Neutrophil (primary cell): Measurements from ENCODE around the gene SNAPC4.

Experiments
- H3K27ac ChIP-seq: fragments of 200-600 bp; sonication (generic); 2 replicates; pipeline ENCODE4 v1.5.1; 2016; ENCODE audit warnings: mild to moderate bottlenecking, moderate library complexity
- H3K27me3 ChIP-seq: fragments of 200-600 bp; sonication (generic); 2 replicates; pipeline ENCODE4 v1.6.0; 2016; ENCODE audit warnings: mild to moderate bottlenecking
- H3K36me3 ChIP-seq: fragments of 200-600 bp; sonication (generic); 2 replicates; pipeline ENCODE4 v1.5.1; 2017
- H3K4me1 ChIP-seq, 2 experiments: fragments of 200-600 bp in 1 of 2; sonication (generic) in 1 of 2; 1 replicate in 1 of 2; 2 replicates in 1 of 2; pipeline versions ENCODE4 v1.5.1 to v1.6.1; 2013 to 2016; ENCODE audit warnings: low read depth in 1 of 2, low read length in 1 of 2, mild to moderate bottlenecking in 1 of 2, moderate library complexity in 1 of 2; ENCODE audit not compliant: control insufficient read depth in 1 of 2, insufficient read depth in 1 of 2
- H3K4me3 ChIP-seq, 2 experiments: fragments of 200-600 bp in 1 of 2; sonication (generic) in 1 of 2; 1 replicate in 1 of 2; 2 replicates in 1 of 2; pipeline ENCODE4 v1.5.1; 2013 to 2016; ENCODE audit warnings: low read depth in 1 of 2, low read length in 1 of 2, mild to moderate bottlenecking in 1 of 2, moderate library complexity in 1 of 2
- H3K9me3 ChIP-seq: fragments of 200-600 bp; sonication (generic); 2 replicates; pipeline ENCODE4 v1.5.1; 2016
- TF ChIP-seq, protein P1 (sequence below): fragments of 200-600 bp; sonication (generic); IDR thresholded peaks from 2 replicates; pipeline ENCODE4 v1.5.1; 2016; ENCODE audit warnings: antibody characterized with exemption

The SNAPC4 gene

DNA sequence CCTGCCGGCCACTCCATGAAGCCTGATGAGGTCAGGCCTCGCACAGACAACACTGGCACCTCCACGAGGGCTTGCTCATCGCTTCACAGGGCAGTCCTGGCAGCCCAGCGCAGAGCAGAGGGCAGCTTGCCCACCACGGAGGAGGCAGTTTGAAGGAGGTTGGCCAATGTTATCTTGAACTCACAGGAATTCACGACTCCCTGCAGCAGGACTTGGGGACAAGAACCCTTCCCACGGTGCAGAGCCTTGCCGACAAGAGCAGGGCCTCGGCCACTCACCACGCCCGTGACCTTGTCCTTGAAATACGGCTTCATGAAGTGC lies 5.0 kb downstream of the SNAPC4 start:
- TF ChIP-seq, protein P1, sequence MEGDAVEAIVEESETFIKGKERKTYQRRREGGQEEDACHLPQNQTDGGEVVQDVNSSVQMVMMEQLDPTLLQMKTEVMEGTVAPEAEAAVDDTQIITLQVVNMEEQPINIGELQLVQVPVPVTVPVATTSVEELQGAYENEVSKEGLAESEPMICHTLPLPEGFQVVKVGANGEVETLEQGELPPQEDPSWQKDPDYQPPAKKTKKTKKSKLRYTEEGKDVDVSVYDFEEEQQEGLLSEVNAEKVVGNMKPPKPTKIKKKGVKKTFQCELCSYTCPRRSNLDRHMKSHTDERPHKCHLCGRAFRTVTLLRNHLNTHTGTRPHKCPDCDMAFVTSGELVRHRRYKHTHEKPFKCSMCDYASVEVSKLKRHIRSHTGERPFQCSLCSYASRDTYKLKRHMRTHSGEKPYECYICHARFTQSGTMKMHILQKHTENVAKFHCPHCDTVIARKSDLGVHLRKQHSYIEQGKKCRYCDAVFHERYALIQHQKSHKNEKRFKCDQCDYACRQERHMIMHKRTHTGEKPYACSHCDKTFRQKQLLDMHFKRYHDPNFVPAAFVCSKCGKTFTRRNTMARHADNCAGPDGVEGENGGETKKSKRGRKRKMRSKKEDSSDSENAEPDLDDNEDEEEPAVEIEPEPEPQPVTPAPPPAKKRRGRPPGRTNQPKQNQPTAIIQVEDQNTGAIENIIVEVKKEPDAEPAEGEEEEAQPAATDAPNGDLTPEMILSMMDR = no peak
- H3K27me3 ChIP-seq = peaks cover 5% of the 10 kb centered on the region
- no peak overlapping the region for H3K27ac ChIP-seq
- no peaks in the 10 kb centered on the region for H3K9me3 ChIP-seq
- H3K4me3 ChIP-seq = no peak overlapping the region
- H3K36me3 ChIP-seq = peaks cover 76% of the 10 kb centered on the region
- peaks cover 9 to 12% of the 10 kb centered on the region in 2 experiments for H3K4me1 ChIP-seq

DNA sequence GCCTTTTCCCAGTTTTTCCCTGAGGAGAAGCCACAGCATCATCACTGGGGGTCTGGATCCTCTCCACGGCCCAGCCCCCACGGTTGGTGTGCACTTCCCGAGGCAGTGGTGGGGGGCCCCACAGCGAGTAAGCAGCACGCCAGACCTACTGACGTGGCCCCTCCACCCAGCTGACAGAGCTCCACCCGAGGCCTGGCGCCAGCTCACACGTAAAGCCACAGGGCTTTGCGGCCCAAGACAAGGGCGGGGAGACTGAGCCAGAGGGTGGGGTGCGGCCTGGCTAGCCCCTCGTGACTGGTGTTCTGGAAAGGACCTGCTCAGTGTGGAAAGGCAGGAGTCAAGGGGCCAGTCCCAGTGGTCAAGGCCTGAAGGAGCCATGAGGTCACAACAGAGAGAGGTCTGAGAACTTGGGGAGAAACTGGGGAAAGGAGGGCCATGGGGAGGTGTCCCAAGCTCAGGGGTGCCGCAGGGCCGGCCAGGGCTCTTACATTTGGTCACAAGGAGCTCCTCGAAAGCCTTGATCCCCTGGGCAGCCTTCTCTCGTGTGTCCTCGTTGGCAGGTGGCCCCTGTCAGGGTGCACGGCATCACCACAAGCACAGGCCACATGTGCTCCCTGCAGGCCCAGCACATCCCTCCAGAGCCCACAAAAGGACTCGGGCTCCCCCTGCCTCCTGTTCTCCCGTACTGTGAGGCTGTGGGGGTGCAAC lies 5.5 kb downstream of the SNAPC4 start:
- Histone ChIP-seq H3K27ac (no peak overlapping the region), H3K9me3 (no peaks in the 10 kb centered on the region), H3K4me3 (no peak overlapping the region), H3K4me1 (peaks cover 5 to 9% of the 10 kb centered on the region in 2 experiments), H3K36me3 (peaks cover 81% of the 10 kb centered on the region), H3K27me3 (peaks cover 4% of the 10 kb centered on the region)
- TF ChIP-seq, protein P1 = no peak

DNA sequence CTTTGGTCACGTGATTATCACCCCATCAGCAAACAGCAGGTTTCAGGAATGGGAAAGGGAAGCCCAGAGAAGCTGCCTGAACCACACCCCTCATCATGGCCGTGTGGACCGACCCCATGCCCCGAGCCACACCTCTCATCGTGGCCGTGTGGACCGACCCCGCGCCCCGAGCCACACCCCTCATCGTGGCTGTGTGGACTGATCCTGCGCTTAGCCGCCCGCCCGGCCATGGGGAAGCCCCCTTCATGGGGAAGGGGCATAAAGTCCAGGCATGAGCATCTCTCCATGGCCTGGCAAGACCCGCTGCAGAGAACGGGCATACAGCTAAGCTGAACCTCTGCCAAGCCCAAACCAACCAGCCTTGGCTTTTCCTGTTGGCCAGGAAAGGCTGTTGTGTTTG lies 6.4 kb downstream of the SNAPC4 start:
- no peaks in the 10 kb centered on the region for H3K4me1 ChIP-seq
- no peak overlapping the region for H3K4me3 ChIP-seq
- no peaks in the 10 kb centered on the region for H3K27me3 ChIP-seq
- H3K9me3 ChIP-seq = no peaks in the 10 kb centered on the region
- no peak overlapping the region for H3K27ac ChIP-seq
- H3K36me3 ChIP-seq = peaks cover 90% of the 10 kb centered on the region
- TF ChIP-seq, protein P1 = no peak

DNA sequence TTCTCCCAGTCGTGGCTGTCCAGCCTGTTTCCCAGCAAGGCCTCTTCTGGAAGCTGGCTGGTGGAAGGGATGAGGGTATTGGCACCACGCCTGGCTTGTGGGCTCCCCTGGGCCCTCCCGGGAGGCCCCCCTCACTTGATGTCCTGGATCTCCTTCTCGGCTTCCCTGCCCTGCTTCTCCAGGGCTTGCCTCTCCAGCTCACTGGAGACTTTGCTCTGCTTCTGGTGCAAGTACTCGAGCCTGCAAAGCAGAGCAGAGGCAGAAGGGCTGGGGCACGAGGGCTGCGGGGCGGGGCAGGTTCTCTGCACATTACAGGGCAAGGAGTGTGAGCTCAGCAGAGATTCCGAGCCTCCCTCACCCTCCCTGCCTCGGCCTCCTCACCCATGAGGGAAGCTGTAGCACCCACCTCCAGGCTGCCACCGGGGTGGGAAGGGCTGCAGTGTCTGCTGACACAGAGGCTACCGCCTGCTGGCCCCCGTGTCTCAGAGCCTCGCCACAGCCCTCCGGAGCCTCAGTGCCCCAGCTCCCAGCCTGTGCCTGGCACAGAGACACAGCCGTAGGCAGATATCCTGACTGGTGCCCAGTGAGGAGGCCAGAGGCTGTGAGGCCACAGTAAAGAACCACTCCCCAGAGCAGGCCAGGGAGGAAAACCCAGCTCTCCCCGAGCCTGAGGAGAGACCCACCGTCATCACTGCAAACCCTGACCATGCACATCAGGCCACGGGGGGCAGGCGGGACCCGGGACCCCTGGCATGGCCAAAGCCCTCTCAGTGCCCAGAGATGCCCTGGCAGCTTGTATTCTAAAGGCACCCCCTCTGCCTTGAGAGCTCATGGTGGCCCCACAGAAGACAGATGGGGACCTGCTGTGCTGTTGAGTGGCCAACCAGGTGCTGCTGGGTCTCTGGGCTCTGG lies 7.2 kb downstream of the SNAPC4 start:
- Histone ChIP-seq H3K4me3 (no peak overlapping the region), H3K9me3 (no peaks in the 10 kb centered on the region), H3K4me1 (no peaks in the 10 kb centered on the region), H3K36me3 (peaks cover 94% of the 10 kb centered on the region), H3K27me3 (no peaks in the 10 kb centered on the region), H3K27ac (no peak overlapping the region)
- TF ChIP-seq, protein P1 = no peak

DNA sequence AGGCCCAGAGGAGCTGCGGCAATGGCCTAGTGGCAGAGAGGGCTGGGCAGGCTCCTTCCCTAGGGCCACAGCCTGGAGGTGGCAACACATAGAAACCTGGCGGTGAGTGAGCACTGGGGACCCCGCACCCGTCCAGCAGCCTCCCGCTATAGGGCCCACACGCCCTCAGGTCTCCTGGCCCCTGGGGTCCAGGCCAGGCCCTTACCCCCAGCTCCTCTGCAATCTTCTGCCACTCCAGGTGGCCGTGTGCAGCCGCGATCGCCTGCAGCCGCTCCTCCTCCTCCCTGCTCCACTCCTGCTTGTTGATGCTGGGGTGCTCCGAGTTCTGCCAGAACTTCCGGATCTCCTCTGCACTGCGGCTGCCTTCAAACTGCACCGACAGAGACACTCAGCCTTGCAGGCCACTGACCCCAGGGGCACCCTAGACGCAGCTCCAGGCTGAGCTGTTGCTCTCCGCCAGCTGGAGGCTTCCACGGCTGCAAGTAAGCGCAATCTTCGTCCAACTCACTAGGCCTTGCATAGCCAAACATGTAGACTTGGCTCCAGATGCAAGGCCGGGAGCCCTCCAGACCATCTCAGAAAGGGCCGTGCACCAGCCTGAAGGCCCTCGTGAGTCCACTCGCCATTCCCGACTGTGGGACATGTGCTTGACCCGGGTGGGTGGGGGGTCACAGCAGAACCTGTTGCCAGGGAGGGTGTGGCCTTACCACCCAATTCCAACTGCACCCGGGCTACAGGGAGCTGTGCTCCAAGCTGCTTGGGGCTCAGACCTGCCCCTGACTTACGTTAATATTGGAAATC lies 8.0 kb downstream of the SNAPC4 start:
- Histone ChIP-seq H3K4me3 (no peak overlapping the region), H3K9me3 (no peaks in the 10 kb centered on the region), H3K27ac (no peak overlapping the region), H3K36me3 (peaks cover 94% of the 10 kb centered on the region), H3K4me1 (no peaks in the 10 kb centered on the region), H3K27me3 (no peaks in the 10 kb centered on the region)
- TF ChIP-seq, protein P1 = no peak
